Mesenchymal stem cell (in vitro differentiated cells and primary cell): ENCODE measurements around the gene P2RY6.

Source experiments
- DNase-seq: peaks from one replicate; pipeline ENCODE4 v3.0.0-alpha.2; 2013
- H2AFZ ChIP-seq: one replicate; pipeline ENCODE4 v1.6.1; 2013; ENCODE audit warnings: low read depth, mild to moderate bottlenecking, control low read depth, inconsistent platforms, low read length, moderate library complexity
- H2AK5ac ChIP-seq: 2 replicates; pipeline ENCODE4 v1.6.1; 2013; ENCODE audit warnings: low read length, moderate library complexity, mild to moderate bottlenecking, inconsistent platforms; ENCODE audit not compliant: severe bottlenecking
- H2BK120ac ChIP-seq: one replicate; pipeline ENCODE4 v1.6.1; 2013; ENCODE audit warnings: low read depth, mild to moderate bottlenecking, inconsistent platforms, low read length, moderate library complexity
- H2BK12ac ChIP-seq, 2 experiments: one replicate each; pipeline ENCODE4 v1.6.1; 2013; ENCODE audit warnings: inconsistent platforms in 2 of 2, low read length in 2 of 2, mild to moderate bottlenecking in 2 of 2, moderate library complexity in 2 of 2, control low read depth in 1 of 2
- H2BK15ac ChIP-seq: one replicate; pipeline ENCODE4 v1.6.1; 2013; ENCODE audit warnings: mild to moderate bottlenecking, low read depth, inconsistent platforms; ENCODE audit not compliant: poor library complexity, severe bottlenecking
- H2BK5ac ChIP-seq: 2 replicates; pipeline ENCODE4 v1.6.1; 2013; ENCODE audit warnings: low read depth, mild to moderate bottlenecking, low read length, control low read depth, inconsistent platforms; ENCODE audit not compliant: poor library complexity, severe bottlenecking
- H3K14ac ChIP-seq, 2 experiments: one replicate each; pipeline ENCODE4 v1.6.1; 2013; ENCODE audit warnings: inconsistent platforms in 2 of 2, low read length in 2 of 2, control low read depth in 1 of 2, mild to moderate bottlenecking in 1 of 2, moderate library complexity in 1 of 2
- H3K18ac ChIP-seq, 2 experiments: one replicate each; pipeline ENCODE4 v1.6.1; 2013; ENCODE audit warnings: inconsistent platforms in 2 of 2, low read length in 2 of 2, control low read depth in 1 of 2, low read depth in 1 of 2, mild to moderate bottlenecking in 1 of 2
- H3K23ac ChIP-seq, 2 experiments: one replicate each; pipeline ENCODE4 v1.6.1; 2013; ENCODE audit warnings: inconsistent platforms in 2 of 2, low read length in 2 of 2, mild to moderate bottlenecking in 2 of 2, moderate library complexity in 2 of 2, control low read depth in 1 of 2
- H3K27ac ChIP-seq: 2 replicates; pipeline ENCODE4 v1.5.1; 2013; ENCODE audit warnings: mild to moderate bottlenecking, moderate library complexity, low read length, control low read depth, inconsistent platforms; ENCODE audit not compliant: poor library complexity, severe bottlenecking
- H3K27me3 ChIP-seq, 2 experiments: 2 replicates each; pipeline versions ENCODE4 v1.6.1 to v1.7.0; 2013; ENCODE audit warnings: low read length in 2 of 2, mild to moderate bottlenecking in 2 of 2, moderate library complexity in 2 of 2, control low read depth in 1 of 2, inconsistent platforms in 1 of 2; ENCODE audit not compliant: control insufficient read depth in 1 of 2, insufficient read depth in 1 of 2
- H3K36me3 ChIP-seq, 2 experiments: 2 replicates each; pipeline versions ENCODE4 v1.6.1 to v1.7.0; 2013; ENCODE audit warnings: low read length in 2 of 2, control low read depth in 1 of 2, inconsistent platforms in 1 of 2, low read depth in 1 of 2, mild to moderate bottlenecking in 1 of 2; ENCODE audit not compliant: insufficient read depth in 2 of 2, control insufficient read depth in 1 of 2
- H3K4ac ChIP-seq, 2 experiments: one replicate each; pipeline ENCODE4 v1.6.1; 2013; ENCODE audit warnings: inconsistent platforms in 2 of 2, low read length in 2 of 2, mild to moderate bottlenecking in 2 of 2, moderate library complexity in 2 of 2, control low read depth in 1 of 2, low read depth in 1 of 2
- H3K4me1 ChIP-seq: 2 replicates; pipeline ENCODE4 v1.6.1; 2013; ENCODE audit warnings: low read depth, low read length, control low read depth; ENCODE audit not compliant: control insufficient read depth, insufficient read depth
- H3K4me2 ChIP-seq: 2 replicates; pipeline ENCODE4 v1.6.1; 2013; ENCODE audit warnings: low read length, mild to moderate bottlenecking, inconsistent platforms; ENCODE audit not compliant: poor library complexity, severe bottlenecking
- H3K4me3 ChIP-seq, 2 experiments: 2 replicates each; pipeline versions ENCODE4 v1.5.1 to v1.7.0; 2013; ENCODE audit warnings: low read length in 2 of 2, mild to moderate bottlenecking in 2 of 2, control low read depth in 1 of 2, low read depth in 1 of 2; ENCODE audit not compliant: insufficient read depth in 1 of 2
- H3K79me1 ChIP-seq: replicated peaks from 2 replicates; pipeline ENCODE4 v1.6.1; 2013; ENCODE audit warnings: mild to moderate bottlenecking, control low read depth, low read length, inconsistent platforms; ENCODE audit not compliant: poor library complexity, severe bottlenecking
- H3K9ac ChIP-seq: 2 replicates; pipeline ENCODE4 v1.7.0; 2013; ENCODE audit warnings: mild to moderate bottlenecking, low read length, moderate library complexity
- H3K9me3 ChIP-seq: 2 replicates; pipeline ENCODE4 v1.7.0; 2013; ENCODE audit warnings: mild to moderate bottlenecking, low read length; ENCODE audit not compliant: control insufficient read depth
- H4K8ac ChIP-seq: one replicate; pipeline ENCODE4 v1.6.1; 2013; ENCODE audit warnings: inconsistent platforms, mild to moderate bottlenecking, low read length, moderate library complexity
- H4K91ac ChIP-seq: one replicate; pipeline ENCODE4 v1.6.1; 2013; ENCODE audit warnings: mild to moderate bottlenecking, low read length, inconsistent platforms
- WGBS: methylation state at CpG from one replicate; pipeline ENCODE4 v1.1.7; 2013; ENCODE audit warnings: mixed read lengths; 5-methylcytosine and 5-hydroxymethylcytosine counted together

Gene P2RY6

DNA sequence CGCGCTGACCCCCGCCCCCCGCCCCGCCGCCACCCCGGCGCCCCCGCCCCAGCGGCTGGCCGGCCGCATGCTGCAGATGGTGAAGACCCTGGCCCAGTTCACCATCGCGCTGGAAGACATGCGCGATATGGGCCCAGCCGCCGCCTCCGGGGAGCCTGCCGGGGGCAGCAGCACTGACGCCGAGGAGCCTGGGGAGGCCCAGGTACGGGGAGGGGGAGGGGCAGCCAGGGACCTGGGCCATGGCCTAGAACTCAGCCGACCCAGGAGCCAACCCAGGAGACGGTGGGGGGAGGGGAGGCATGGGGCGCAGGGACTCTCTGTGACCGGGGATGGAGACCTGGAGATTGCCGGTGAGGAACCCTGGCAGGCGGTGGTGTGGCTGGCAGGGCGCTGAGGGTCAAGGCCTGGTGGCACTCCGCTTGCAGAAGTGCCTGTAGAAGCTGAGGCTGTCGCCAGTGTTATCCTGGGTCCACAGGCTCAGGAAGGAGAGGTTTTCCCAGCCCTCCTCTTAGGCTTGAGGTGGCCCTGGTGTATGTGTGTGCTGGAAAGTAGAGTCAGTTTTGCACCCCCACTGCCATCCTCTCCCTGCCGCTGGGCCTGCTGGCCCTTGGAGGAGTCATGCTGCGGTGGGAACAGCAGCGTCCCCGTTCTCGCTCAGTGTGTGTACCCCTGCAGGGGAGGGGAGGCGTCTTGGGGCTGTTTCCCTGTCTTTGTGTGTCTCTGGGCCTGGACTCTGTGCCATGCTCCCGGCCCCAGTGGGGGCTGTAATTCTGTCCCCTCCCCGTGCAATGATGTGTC is 71.1 kb downstream of the P2RY6 start:
- Histone ChIP-seq H4K91ac (no peak overlapping the region), H3K4me3 (no peak overlapping the region), H3K36me3 (peaks cover 16 to 63% of the 10 kb centered on the region in 2 experiments), H2BK12ac (peak overlapping the region in 1 of 2 experiments; percentile 42), H3K79me1 (peaks cover 64% of the 10 kb centered on the region), H2AK5ac (no peak overlapping the region), H3K14ac (peak overlapping the region in 1 of 2 experiments; percentile 23), H3K23ac (peak overlapping the region in 1 of 2 experiments; percentile 36), H4K8ac (peak overlapping the region; percentile 45), H3K4me2 (peak overlapping the region; percentile 58), H3K18ac (peak overlapping the region; percentile 5 to 67), H3K9ac (no peak overlapping the region), H3K4me1 (peaks cover 43% of the 10 kb centered on the region), H2AFZ (no peak overlapping the region), H2BK5ac (no peak overlapping the region), H3K9me3 (no peaks in the 10 kb centered on the region), H3K4ac (no peak overlapping the region), H3K27ac (no peak overlapping the region), H3K27me3 (no peaks in the 10 kb centered on the region), H2BK15ac (no peak overlapping the region), H2BK120ac (peak overlapping the region; percentile 20)
- 47% methylated on average over 27 of the region's 40 CpGs for WGBS
- no peak for DNase-seq

DNA sequence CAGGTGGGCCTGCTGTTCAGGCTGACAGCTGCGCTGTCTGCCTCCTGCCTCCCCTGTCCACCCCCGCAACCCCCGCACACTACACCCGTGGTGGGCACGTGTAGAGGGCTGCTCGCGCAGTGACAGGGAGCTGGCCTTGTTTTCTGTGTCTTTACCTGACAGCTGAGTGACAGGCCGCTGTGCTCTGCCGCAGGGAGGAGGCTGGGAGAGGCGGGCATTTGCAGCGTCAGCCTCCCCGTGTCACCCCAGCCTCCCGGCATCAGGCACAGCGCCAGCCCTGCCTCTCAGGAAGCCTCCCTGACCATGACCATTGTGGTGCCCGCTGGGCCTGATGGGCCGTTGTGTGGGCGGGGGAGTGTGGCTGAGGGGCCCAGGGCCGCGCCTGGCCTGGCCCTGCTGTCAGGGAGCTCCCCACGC is 72.1 kb downstream of the P2RY6 start:
- Histone ChIP-seq H3K27ac (no peak overlapping the region), H3K18ac (peak overlapping the region in 1 of 2 experiments; percentile 4), H3K14ac (no peak overlapping the region), H2AK5ac (no peak overlapping the region), H2AFZ (no peak overlapping the region), H3K4me2 (no peak overlapping the region), H3K23ac (no peak overlapping the region), H3K9ac (no peak overlapping the region), H3K4me3 (no peak overlapping the region), H3K36me3 (peaks cover 23 to 68% of the 10 kb centered on the region in 2 experiments), H4K8ac (peak overlapping the region; percentile 30), H2BK15ac (no peak overlapping the region), H3K79me1 (peaks cover 67% of the 10 kb centered on the region), H3K27me3 (no peaks in the 10 kb centered on the region), H2BK12ac (no peak overlapping the region), H3K4ac (no peak overlapping the region), H2BK5ac (no peak overlapping the region), H3K4me1 (peaks cover 41% of the 10 kb centered on the region), H3K9me3 (no peaks in the 10 kb centered on the region), H4K91ac (peak overlapping the region; percentile 47), H2BK120ac (no peak overlapping the region)
- DNase-seq: no peak
- WGBS: 93% methylated on average over 19 of the region's 20 CpGs

GRCh38 chr11:73345481-73346160 is 73.5 kb downstream of the P2RY6 start:
- no peak overlapping the region for H2BK5ac ChIP-seq
- no peak overlapping the region for H2BK15ac ChIP-seq
- H3K27me3 ChIP-seq: no peaks in the 10 kb centered on the region
- H3K9ac ChIP-seq: peak overlapping the region; percentile 5
- peak overlapping the region in 1 of 2 experiments; percentile 27 for H3K14ac ChIP-seq
- H3K27ac ChIP-seq: no peak overlapping the region
- no peak overlapping the region for H3K23ac ChIP-seq
- H2BK12ac ChIP-seq: no peak overlapping the region
- H4K8ac ChIP-seq: no peak overlapping the region
- no peak for DNase-seq
- H3K4ac ChIP-seq: no peak overlapping the region
- H3K4me2 ChIP-seq: no peak overlapping the region
- no peak overlapping the region for H4K91ac ChIP-seq
- peak overlapping the region in 1 of 2 experiments; percentile 37 for H3K18ac ChIP-seq
- no peaks in the 10 kb centered on the region for H3K9me3 ChIP-seq
- no peak overlapping the region for H2AFZ ChIP-seq
- no peak overlapping the region for H3K4me3 ChIP-seq
- no peak overlapping the region for H2BK120ac ChIP-seq
- peaks cover 37% of the 10 kb centered on the region for H3K4me1 ChIP-seq
- no peak overlapping the region for H2AK5ac ChIP-seq
- peaks cover 32 to 68% of the 10 kb centered on the region in 2 experiments for H3K36me3 ChIP-seq
- 94% methylated on average over 4 of the region's 5 CpGs for WGBS
- H3K79me1 ChIP-seq: peaks cover 62% of the 10 kb centered on the region
